HTERT RPE-1 (cell line): ENCODE measurements around the gene ARHGAP33.

Experiments used
- in situ Hi-C: fragments of 300-500 bp; cut with MboI; formaldehyde crosslinking; loops from 4 replicates; pipeline ENCODE4 v1.14.3; 2020; ENCODE audit warnings: low sequenced_read_pairs

Gene ARHGAP33

GRCh38 chr19:35776102-35776788, 881 bp downstream of the ARHGAP33 start:
- in situ Hi-C loops = no loop called here

GRCh38 chr19:35777086-35777841, 1.9 kb downstream of the ARHGAP33 start:
- in situ Hi-C loops = no loop called here

GRCh38 chr19:35777961-35778360, 2.6 kb downstream of the ARHGAP33 start:
- in situ Hi-C loops = no loop called here

GRCh38 chr19:35779033-35779432, 3.7 kb downstream of the ARHGAP33 start:
- in situ Hi-C loops = no loop called here

- in situ Hi-C loops = no loop called here
These were observed 4.7 kb downstream of the ARHGAP33 start for GRCh38 chr19:35780058-35780457.

- in situ Hi-C loops = no loop called here
These were observed 5.4 kb downstream of the ARHGAP33 start for GRCh38 chr19:35780717-35781116.

GRCh38 chr19:35781650-35782049, 6.3 kb downstream of the ARHGAP33 start:
- in situ Hi-C loops = no loop called here

- in situ Hi-C loops = no loop called here
These were observed 7.2 kb downstream of the ARHGAP33 start for GRCh38 chr19:35782589-35782988.

- in situ Hi-C loops = no loop called here
These were observed 8.4 kb downstream of the ARHGAP33 start for GRCh38 chr19:35783469-35784434.

GRCh38 chr19:35784503-35785338, 9.4 kb downstream of the ARHGAP33 start:
- in situ Hi-C loops = no loop called here

- in situ Hi-C loops = no loop called here
These were observed 9.9 kb downstream of the ARHGAP33 start for GRCh38 chr19:35785339-35785627.

GRCh38 chr19:35786299-35787160, 11.2 kb downstream of the ARHGAP33 start:
- in situ Hi-C loops = no loop called here

- in situ Hi-C loops = no loop called here
These were observed 11.9 kb downstream of the ARHGAP33 start for GRCh38 chr19:35787227-35787799.

- in situ Hi-C loops = no loop called here
These were observed 13.0 kb downstream of the ARHGAP33 start for GRCh38 chr19:35788205-35788960.

GRCh38 chr19:35789195-35789977, 14.0 kb downstream of the ARHGAP33 start:
- in situ Hi-C loops = no loop called here

GRCh38 chr19:35789978-35790944, 14.9 kb downstream of the ARHGAP33 start:
- in situ Hi-C loops = no loop called here
